Measurements from ENCODE around the gene B4GALT2. TPM values are rescaled to one million over a fixed set of nuclear protein-coding genes. Genes with fewer than 3 reads are reported as not detected.

B4GALT2 gene
- total and polyA plus RNA-seq, 3 donors from 2014 or later = 40.9 to 65.9 (median 47.7) TPM

- H3K4me1 ChIP-seq = peaks cover 7% of the 10 kb centered on the region
- H3K9me3 ChIP-seq = no peaks in the 10 kb centered on the region
- no peak overlapping the region for H3K4me3 ChIP-seq
- WGBS, 2 donors = 62 to 74% methylated on average over 3 of the region's 3 CpGs
- intact Hi-C loops (cut with DNase I; ENCODE audit: low total_unique reads) = loop anchor here (10.0 kb wide), 1 partner anchor 404 kb away; the partner anchor contains the start of gene PTPRF
- TF ChIP-seq CTCF (IDR thresholded peaks at IDR 0.05) (no peak), POLR2A (IDR thresholded peaks at IDR 0.05) (no peak)
- no peaks in the 10 kb centered on the region for H3K36me3 ChIP-seq (ENCODE audit: low read depth, missing control alignments)
- H3K27ac ChIP-seq = no peak overlapping the region
- DNase-seq = no peak
- no peaks in the 10 kb centered on the region for H3K27me3 ChIP-seq
Observed at GRCh38 chr1:43938892-43939587, 40.0 kb upstream of the B4GALT2 start.

GRCh38 chr1:43942411-43942810, 36.6 kb upstream of the B4GALT2 start:
- peaks cover 9% of the 10 kb centered on the region for H3K4me1 ChIP-seq
- no peaks in the 10 kb centered on the region for H3K27me3 ChIP-seq
- no peaks in the 10 kb centered on the region for H3K36me3 ChIP-seq (ENCODE audit: low read depth, missing control alignments)
- no peak for DNase-seq
- no peak overlapping the region for H3K27ac ChIP-seq
- 92 to 96% methylated on average over 3 of the region's 3 CpGs for WGBS, 2 donors
- no peak for TF ChIP-seq POLR2A (IDR thresholded peaks at IDR 0.05)
- no peak for TF ChIP-seq CTCF (IDR thresholded peaks at IDR 0.05)
- H3K9me3 ChIP-seq = no peaks in the 10 kb centered on the region
- intact Hi-C loops (cut with DNase I; ENCODE audit: low total_unique reads) = no loop called here
- H3K4me3 ChIP-seq = no peak overlapping the region

GRCh38 chr1:43944860-43945259, 34.1 kb upstream of the B4GALT2 start:
- peaks cover 21% of the 10 kb centered on the region for H3K4me1 ChIP-seq
- intact Hi-C loops (cut with DNase I; ENCODE audit: low total_unique reads) = no loop called here
- no peak overlapping the region for H3K4me3 ChIP-seq
- no peaks in the 10 kb centered on the region for H3K36me3 ChIP-seq (ENCODE audit: low read depth, missing control alignments)
- H3K9me3 ChIP-seq = no peaks in the 10 kb centered on the region
- no peak overlapping the region for H3K27ac ChIP-seq
- no peak for DNase-seq
- no peaks in the 10 kb centered on the region for H3K27me3 ChIP-seq
- 100% methylated on average over 1 of the region's 1 CpG for WGBS, 2 donors
- TF ChIP-seq POLR2A (IDR thresholded peaks at IDR 0.05) (no peak), CTCF (IDR thresholded peaks at IDR 0.05) (no peak)

- no peak for TF ChIP-seq POLR2A (IDR thresholded peaks at IDR 0.05)
- TF ChIP-seq CTCF (IDR thresholded peaks at IDR 0.05) = no peak
- peak overlapping the region; percentile 93 for H3K27ac ChIP-seq
- H3K4me1 ChIP-seq = peaks cover 21% of the 10 kb centered on the region
- peak overlapping the region; percentile 68 to 86 for H3K4me3 ChIP-seq
- intact Hi-C loops (cut with DNase I; ENCODE audit: low total_unique reads) = no loop called here
- 6 to 16% methylated on average over 3 of the region's 3 CpGs for WGBS, 2 donors
- H3K27me3 ChIP-seq = no peaks in the 10 kb centered on the region
- no peaks in the 10 kb centered on the region for H3K36me3 ChIP-seq (ENCODE audit: low read depth, missing control alignments)
- no peak for DNase-seq
- H3K9me3 ChIP-seq = no peaks in the 10 kb centered on the region
Observed at GRCh38 chr1:43945674-43946235, 33.3 kb upstream of the B4GALT2 start.

Measured in testis (tissue), 3 donors.